Measurements from ENCODE around the gene TBC1D22A.

DNA sequence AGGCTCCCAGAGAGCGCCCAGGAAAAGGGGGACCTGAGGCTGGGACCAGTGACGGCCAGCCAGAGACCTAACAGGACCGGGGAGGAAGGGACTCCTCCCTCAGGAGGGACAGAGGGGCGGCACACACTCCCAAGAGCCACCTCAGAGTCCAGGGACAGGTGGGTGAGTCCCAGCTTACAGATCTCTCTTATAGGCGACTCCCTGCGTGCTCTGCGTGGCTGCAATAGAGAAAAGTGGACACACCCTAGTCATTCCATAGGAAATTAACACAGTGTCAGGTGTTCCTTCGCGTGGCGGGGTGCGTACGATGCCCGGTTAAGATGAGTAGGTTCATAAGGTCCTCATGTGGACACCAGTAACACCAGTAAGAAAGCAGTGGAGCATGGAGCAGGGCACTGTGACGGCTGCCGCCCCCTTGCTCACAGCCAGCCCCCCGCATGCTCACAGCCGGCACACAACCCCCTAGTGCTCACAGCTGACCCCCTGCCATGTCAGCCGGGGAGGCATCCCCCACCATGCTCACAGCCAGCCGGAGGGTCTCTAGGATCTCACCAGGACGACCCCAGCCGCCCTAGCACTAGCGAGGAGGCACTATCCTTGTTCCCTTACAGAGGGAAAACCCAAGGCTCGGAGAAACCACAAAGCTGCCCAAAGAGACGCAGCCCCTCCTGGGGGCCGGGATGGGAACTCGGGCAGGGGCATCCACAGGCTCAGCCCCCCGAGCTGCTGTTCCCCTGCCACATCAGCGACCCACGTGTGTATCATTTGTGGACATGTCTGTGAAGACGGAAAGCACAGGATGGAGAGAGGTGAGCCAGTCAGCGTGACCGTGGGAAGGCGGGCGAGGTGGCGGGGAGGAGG is 426.8 kb downstream of the TBC1D22A start:
- TF ChIP-seq CTCF (IDR thresholded peaks at IDR 0.05 in 4 of 5, conservative IDR thresholded peaks at IDR 0.05 in 1 of 5) (no peak), POLR2A (IDR thresholded peaks at IDR 0.05) (no peak)

All from gastrocnemius medialis (tissue), 4 donors.